ENCODE data around the gene ZACN.

GRCh38 chr17:76085066-76085730 lies 6.2 kb downstream of the ZACN start:
- TF ChIP-seq CTCF (conservative IDR thresholded peaks at IDR 0.05; ENCODE audit: low read length), result no peak
- TF ChIP-seq EZH2phosphoT487 (IDR thresholded peaks at IDR 0.05; ENCODE audit: borderline replicate concordance, low read depth, low read length), result no peak

Data from OCI-LY7 (cell line).